ENCODE measurements around the gene SPPL2C.
"Not testable (repeated sequence)": the region's sequence is repeated elsewhere in the genome, so short reads cannot be mapped to it uniquely, and the experiment has no call there.

Gene SPPL2C

DNA sequence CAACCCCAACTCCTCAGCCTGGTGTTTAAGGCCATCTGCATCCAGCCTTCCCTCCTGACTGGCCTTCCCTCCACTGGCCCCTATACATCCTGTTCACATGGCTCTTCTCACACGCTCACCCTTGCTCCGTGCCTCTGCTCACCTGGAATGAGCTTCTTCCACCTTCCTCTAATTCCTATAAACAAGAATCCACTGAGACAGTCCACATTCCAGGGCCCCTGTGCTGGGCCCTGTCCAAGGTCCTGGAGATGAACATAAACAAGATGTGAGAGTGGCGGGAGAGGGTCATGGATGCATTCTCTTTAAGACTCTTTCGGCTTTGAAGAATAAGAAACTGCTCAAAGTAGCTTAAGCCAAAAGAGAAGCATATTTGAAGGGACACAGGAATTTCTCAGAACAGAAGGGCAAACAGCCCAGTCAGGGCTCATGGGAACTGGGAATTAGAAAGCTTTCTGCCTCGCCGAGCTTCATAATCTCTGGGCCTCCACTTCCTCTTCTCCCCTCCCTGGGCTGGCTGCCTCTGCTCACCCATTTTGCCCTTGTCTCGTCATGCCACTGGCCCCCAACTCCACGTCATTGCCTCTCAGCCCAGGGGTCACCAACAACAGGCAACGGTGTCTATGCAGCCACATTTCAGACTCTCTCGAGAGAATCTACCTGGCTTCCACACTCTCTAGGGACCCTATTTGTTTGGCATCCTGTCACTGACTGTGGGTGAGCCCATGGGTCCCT, 13.5 kb downstream of the SPPL2C start:
- TF ChIP-seq, protein P1, sequence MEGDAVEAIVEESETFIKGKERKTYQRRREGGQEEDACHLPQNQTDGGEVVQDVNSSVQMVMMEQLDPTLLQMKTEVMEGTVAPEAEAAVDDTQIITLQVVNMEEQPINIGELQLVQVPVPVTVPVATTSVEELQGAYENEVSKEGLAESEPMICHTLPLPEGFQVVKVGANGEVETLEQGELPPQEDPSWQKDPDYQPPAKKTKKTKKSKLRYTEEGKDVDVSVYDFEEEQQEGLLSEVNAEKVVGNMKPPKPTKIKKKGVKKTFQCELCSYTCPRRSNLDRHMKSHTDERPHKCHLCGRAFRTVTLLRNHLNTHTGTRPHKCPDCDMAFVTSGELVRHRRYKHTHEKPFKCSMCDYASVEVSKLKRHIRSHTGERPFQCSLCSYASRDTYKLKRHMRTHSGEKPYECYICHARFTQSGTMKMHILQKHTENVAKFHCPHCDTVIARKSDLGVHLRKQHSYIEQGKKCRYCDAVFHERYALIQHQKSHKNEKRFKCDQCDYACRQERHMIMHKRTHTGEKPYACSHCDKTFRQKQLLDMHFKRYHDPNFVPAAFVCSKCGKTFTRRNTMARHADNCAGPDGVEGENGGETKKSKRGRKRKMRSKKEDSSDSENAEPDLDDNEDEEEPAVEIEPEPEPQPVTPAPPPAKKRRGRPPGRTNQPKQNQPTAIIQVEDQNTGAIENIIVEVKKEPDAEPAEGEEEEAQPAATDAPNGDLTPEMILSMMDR (IDR thresholded peaks at IDR 0.05; ENCODE audit: low read depth, low read length) = no peak
- no peak overlapping the region for H3K4me3 ChIP-seq (ENCODE audit: low read depth, low read length)

DNA sequence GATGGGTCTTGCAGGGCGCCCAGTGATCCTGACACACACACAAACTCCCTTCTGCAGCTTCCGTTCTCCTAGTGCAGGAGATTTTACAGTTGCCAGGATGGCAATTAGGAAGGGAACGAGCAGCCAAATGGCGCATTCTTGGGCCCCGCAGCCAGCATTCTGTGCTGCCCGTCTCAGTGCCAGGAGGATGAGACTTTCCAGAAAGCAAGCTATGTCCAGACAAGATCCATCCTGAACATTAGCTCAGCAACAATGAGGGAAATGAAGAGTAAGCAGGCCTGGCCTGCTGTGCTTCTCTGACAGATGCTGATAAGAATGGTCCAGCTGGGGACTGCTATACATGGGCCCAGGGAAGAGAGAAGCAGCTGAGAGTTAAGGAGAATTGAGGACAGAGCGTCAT, 16.5 kb downstream of the SPPL2C start:
- TF ChIP-seq, protein P1 (IDR thresholded peaks at IDR 0.05; ENCODE audit: low read depth, low read length) = no peak

DNA sequence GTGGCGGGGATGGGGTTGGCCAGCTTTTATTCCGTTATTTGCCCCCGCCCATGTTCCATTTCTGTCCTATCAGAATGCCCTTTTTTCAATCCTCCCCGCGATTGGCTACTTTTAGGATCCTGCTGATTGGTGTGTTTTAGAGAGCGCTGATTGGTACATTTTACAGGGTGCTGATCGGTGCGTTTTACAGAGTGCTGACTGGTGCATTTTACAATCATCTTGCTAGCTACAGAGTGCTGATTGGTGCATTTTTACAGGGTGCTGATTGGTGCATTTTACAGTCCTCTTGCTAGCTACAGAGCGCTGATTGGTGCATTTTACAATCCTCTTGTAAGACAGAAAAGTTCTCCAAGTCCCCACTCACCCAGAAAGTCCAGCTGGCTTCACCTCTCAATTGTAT, 17.4 kb downstream of the SPPL2C start:
- H3K4me3 ChIP-seq (ENCODE audit: low read depth, low read length) = not testable (repeated sequence)

More for the DNA sequence above, 16.5 kb downstream of the SPPL2C start:
- H3K4me3 ChIP-seq (ENCODE audit: low read depth, low read length) = no peak overlapping the region

DNA sequence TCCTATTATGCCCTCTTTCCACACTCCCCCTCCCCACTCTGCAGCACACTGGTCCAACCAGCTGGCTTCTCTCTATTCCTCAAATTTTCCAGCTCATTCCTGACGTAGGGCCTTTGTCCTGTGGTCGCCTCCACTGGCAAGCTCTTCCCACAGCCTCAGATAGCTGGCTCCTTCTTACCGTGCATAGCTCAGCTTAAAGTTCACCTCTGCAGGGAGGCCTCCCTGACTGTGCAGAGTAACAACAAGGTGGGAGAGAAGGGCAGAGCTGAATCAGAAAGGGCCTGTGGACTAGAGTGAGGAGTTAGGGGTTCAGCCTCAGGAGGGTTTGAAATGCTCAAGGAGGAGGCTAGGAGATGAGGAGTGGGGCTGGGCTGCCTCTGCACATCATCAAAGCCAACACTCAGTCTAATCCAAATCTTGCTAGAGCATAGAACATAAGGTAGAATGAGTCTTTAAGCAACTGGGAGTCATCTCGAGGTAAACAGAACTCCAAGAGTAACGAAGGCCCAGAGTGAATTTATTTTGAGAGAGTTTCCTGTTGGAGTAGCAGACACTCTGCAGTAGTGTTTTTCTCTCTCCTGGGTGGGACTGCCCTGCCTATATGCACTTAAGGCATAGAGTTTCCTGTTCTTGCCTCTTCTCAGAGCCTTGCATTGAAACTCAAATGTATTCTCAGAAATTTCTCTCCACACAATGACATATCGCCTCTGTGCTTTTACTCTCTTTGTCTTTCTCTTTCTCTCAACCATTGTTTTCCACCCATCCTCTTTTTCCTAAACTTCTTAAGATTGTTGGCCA, 19.4 kb downstream of the SPPL2C start:
- no peak overlapping the region for H3K4me3 ChIP-seq (ENCODE audit: low read depth, low read length)
- TF ChIP-seq, protein P1 (IDR thresholded peaks at IDR 0.05; ENCODE audit: low read depth, low read length) = no peak

DNA sequence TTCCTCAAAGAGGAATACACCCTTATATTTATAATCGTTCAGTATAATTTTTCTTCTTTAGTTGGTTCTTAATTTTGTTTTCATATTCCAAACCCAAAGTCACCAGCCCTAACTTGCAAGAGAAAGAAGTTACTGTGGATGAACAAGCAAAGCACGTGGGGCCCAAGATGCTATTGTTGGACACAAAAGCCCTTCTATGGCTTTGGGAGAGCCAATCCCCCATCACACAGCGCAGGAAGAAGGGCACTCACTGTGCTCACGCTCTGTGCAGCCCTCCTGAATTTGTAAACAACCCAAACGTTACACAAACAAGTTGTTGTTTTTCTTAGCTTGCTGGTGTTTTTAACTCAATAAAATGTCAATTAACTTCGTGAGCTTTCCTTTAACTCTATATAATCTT, 22.5 kb downstream of the SPPL2C start:
- no peak overlapping the region for H3K4me3 ChIP-seq (ENCODE audit: low read depth, low read length)
- TF ChIP-seq, protein P1 (IDR thresholded peaks at IDR 0.05; ENCODE audit: low read depth, low read length) = no peak

DNA sequence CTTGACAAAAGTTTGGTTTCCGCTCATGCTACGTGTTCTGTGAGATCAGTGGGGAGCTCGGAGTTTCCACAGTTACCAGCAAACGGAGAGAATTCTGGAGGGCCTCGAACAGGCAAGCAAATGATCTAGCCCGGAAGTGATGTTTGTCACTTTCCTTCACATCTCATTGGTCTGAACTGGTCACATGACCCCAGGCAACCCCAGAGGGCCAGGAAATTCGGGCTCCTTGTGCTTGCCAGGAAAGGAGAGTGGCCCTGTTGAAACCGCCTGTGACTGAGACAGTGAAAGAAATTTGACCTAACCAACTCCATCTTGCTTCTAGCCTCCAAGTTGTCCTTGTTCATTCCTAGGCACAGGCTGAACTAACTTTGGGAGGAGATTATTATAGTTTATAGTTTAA, 23.0 kb downstream of the SPPL2C start:
- no peak overlapping the region for H3K4me3 ChIP-seq (ENCODE audit: low read depth, low read length)

DNA sequence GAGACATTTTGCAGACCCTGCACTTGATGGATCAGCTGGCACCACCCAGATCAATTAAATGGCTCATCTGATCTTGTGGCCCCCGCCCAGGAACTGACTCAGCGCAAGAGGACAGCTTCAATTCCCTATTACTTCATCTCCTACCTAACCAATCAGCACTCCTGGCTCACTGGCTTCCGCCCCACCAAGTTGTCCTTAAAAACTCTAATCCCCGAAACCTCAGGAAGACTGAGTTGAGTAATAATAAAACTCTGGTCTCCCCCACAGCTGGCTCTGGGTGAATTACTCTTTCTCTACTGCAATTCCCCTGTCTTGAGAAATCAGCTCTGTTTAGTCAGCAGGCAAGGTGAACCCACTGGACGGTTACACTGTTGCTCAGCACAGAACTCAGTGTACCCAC, 23.6 kb downstream of the SPPL2C start:
- TF ChIP-seq, protein P1 (IDR thresholded peaks at IDR 0.05; ENCODE audit: low read depth, low read length) = no peak
- H3K4me3 ChIP-seq (ENCODE audit: low read depth, low read length) = no peak overlapping the region

More for the DNA sequence above, 23.0 kb downstream of the SPPL2C start:
- TF ChIP-seq, protein P1 (IDR thresholded peaks at IDR 0.05; ENCODE audit: low read depth, low read length) = no peak
